Endothelial cell (in vitro differentiated cells): ENCODE results near the gene FYCO1. TPM values are rescaled to one million over a fixed set of nuclear protein-coding genes. Genes with fewer than 3 reads are reported as not detected.

Source experiments
- DNase-seq: peaks from one replicate; pipeline ENCODE4 v3.0.0; 2021; ENCODE audit warnings: low spot score
- H3K27ac Mint-ChIP-seq: one replicate; pipeline ENCODE4 v1.8.0; 2021; ENCODE audit warnings: mixed read lengths, inconsistent platforms; ENCODE audit not compliant: unreplicated experiment
- H3K27me3 Mint-ChIP-seq: one replicate; pipeline ENCODE4 v1.8.0; 2021; ENCODE audit warnings: mild to moderate bottlenecking, moderate library complexity, mixed read lengths, inconsistent platforms; ENCODE audit not compliant: unreplicated experiment
- H3K36me3 Mint-ChIP-seq: one replicate; pipeline ENCODE4 v1.8.0; 2021; ENCODE audit warnings: mild to moderate bottlenecking, low read depth, mixed read lengths, inconsistent platforms; ENCODE audit not compliant: unreplicated experiment
- H3K4me1 Mint-ChIP-seq: one replicate; pipeline ENCODE4 v1.8.0; 2021; ENCODE audit warnings: mild to moderate bottlenecking, mixed read lengths, inconsistent platforms; ENCODE audit not compliant: unreplicated experiment
- H3K4me3 Mint-ChIP-seq: one replicate; pipeline ENCODE4 v1.8.0; 2021; ENCODE audit warnings: mild to moderate bottlenecking, mixed read lengths, inconsistent platforms; ENCODE audit not compliant: unreplicated experiment
- H3K9me3 Mint-ChIP-seq: one replicate; pipeline ENCODE4 v1.8.0; 2021; ENCODE audit warnings: mixed read lengths, inconsistent platforms; ENCODE audit not compliant: unreplicated experiment
- CTCF ChIP-seq: fragments of 200-600 bp; sonication (generic); IDR thresholded peaks from one replicate; pipeline ENCODE4 v1.5.0; 2021; ENCODE audit warnings: antibody characterized with exemption; ENCODE audit not compliant: unreplicated experiment
- total RNA-seq: library from RNA; stranded (reverse); fragmentation: NEBNext Ultra II Directional; extraction: Animal tissue kit (Norgen Biotek cat#: 25700); gene quantifications from one replicate; pipeline ENCODE4 v1.2.1, GENCODE V29; 2021; ENCODE audit not compliant: unreplicated experiment

The FYCO1 gene
- total RNA-seq, 1 donor from 2014 or later: 13.8 TPM

GRCh38 chr3:45921158-45922038, 74.2 kb downstream of the FYCO1 start:
- H3K27me3 Mint-ChIP-seq: no peaks in the 10 kb centered on the region
- TF ChIP-seq CTCF: no peak
- H3K4me3 Mint-ChIP-seq: no peak overlapping the region
- no peak for DNase-seq
- H3K9me3 Mint-ChIP-seq: no peaks in the 10 kb centered on the region
- H3K36me3 Mint-ChIP-seq: peaks cover 32% of the 10 kb centered on the region
- no peak overlapping the region for H3K27ac Mint-ChIP-seq
- peaks cover 2% of the 10 kb centered on the region for H3K4me1 Mint-ChIP-seq

GRCh38 chr3:45917146-45917898, 78.3 kb downstream of the FYCO1 start:
- no peaks in the 10 kb centered on the region for H3K9me3 Mint-ChIP-seq

GRCh38 chr3:45915518-45916231, 79.9 kb downstream of the FYCO1 start:
- H3K9me3 Mint-ChIP-seq: no peaks in the 10 kb centered on the region
- no peak overlapping the region for H3K27ac Mint-ChIP-seq
- TF ChIP-seq CTCF: no peak
- H3K4me1 Mint-ChIP-seq: no peaks in the 10 kb centered on the region
- H3K27me3 Mint-ChIP-seq: no peaks in the 10 kb centered on the region
- peaks cover 7% of the 10 kb centered on the region for H3K36me3 Mint-ChIP-seq
- DNase-seq: no peak
- H3K4me3 Mint-ChIP-seq: no peak overlapping the region

More at GRCh38 chr3:45917146-45917898, 78.3 kb downstream of the FYCO1 start:
- no peak for DNase-seq
- no peaks in the 10 kb centered on the region for H3K27me3 Mint-ChIP-seq
- H3K27ac Mint-ChIP-seq: no peak overlapping the region
- peaks cover 2% of the 10 kb centered on the region for H3K4me1 Mint-ChIP-seq
- peaks cover 17% of the 10 kb centered on the region for H3K36me3 Mint-ChIP-seq
- TF ChIP-seq CTCF: no peak
- H3K4me3 Mint-ChIP-seq: no peak overlapping the region

- no peaks in the 10 kb centered on the region for H3K9me3 Mint-ChIP-seq
- no peaks in the 10 kb centered on the region for H3K27me3 Mint-ChIP-seq
- no peak overlapping the region for H3K27ac Mint-ChIP-seq
- H3K4me3 Mint-ChIP-seq: no peak overlapping the region
- TF ChIP-seq CTCF: no peak
- peaks cover 5% of the 10 kb centered on the region for H3K36me3 Mint-ChIP-seq
- DNase-seq: no peak
- H3K4me1 Mint-ChIP-seq: peaks cover 3% of the 10 kb centered on the region
Measured at GRCh38 chr3:45915059-45915439, 80.6 kb downstream of the FYCO1 start.
